SK-N-MC (cell line): ENCODE measurements around the gene OR2W3.

ENCODE experiments used
- EZH2 ChIP-seq: fragments of 200-600 bp; sonication (generic); IDR thresholded peaks from one replicate; pipeline ENCODE4 v1.6.1; 2017; ENCODE audit warnings: antibody characterized with exemption
- POLR2AphosphoS5 ChIP-seq: IDR thresholded peaks from 2 replicates; pipeline ENCODE4 v1.6.1; 2012; ENCODE audit warnings: mild to moderate bottlenecking, low read depth, low read length, borderline replicate concordance

- TF ChIP-seq POLR2AphosphoS5 (no peak), EZH2 (no peak)
Measured at GRCh38 chr1:247848346-247848745, 47.0 kb upstream of the OR2W3 start.
